Endometrial microvascular endothelial cells (primary cell): ENCODE measurements around the gene JADE2. TPM values are rescaled to one million over a fixed set of nuclear protein-coding genes. Genes with fewer than 3 reads are reported as not detected.
"Not testable (repeated sequence)": the region's sequence is repeated elsewhere in the genome, so short reads cannot be mapped to it uniquely, and the experiment has no call there.

Experiments used
- in situ Hi-C: cut with HindIII; loops from 2 replicates; pipeline ENCODE4 v1.10.0; 2017; ENCODE audit warnings: low sequenced_read_pairs, low pct_unique_long_range_greater_than_20kb; ENCODE audit errors: inconsistent ontology term
- total RNA-seq: library from RNA; depleted of rRNA; stranded (reverse); fragments of >200 nt; gene quantifications from one replicate; pipeline ENCODE4 v1.2.3, GENCODE V29; 2015; ENCODE audit errors: inconsistent ontology term

Gene JADE2
- total RNA-seq, 1 donor from 2014 or later = 24.4 TPM

GRCh38 chr5:134506054-134507039, 19.1 kb upstream of the JADE2 start:
- in situ Hi-C loops = no loop called here

DNA sequence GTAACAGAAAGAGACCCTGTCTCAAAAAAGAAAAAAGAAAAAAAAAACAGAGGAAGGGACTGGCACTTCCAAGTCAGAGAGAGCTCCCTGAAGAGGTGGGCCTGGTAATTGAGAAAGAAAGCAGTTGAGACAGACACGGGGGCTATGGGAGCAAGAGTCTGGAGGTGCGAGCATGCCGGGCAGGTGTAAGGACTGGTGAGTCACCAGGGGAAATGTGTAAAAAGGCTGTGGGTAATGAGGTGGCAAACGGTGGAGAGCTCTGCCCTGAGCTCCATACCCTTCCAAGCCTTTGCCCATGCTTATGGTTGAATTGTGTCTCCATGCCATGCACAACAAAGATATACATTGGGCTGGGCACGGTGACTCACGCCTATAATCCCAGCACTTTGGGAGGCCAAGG, 18.0 kb upstream of the JADE2 start:
- in situ Hi-C loops = no loop called here

DNA sequence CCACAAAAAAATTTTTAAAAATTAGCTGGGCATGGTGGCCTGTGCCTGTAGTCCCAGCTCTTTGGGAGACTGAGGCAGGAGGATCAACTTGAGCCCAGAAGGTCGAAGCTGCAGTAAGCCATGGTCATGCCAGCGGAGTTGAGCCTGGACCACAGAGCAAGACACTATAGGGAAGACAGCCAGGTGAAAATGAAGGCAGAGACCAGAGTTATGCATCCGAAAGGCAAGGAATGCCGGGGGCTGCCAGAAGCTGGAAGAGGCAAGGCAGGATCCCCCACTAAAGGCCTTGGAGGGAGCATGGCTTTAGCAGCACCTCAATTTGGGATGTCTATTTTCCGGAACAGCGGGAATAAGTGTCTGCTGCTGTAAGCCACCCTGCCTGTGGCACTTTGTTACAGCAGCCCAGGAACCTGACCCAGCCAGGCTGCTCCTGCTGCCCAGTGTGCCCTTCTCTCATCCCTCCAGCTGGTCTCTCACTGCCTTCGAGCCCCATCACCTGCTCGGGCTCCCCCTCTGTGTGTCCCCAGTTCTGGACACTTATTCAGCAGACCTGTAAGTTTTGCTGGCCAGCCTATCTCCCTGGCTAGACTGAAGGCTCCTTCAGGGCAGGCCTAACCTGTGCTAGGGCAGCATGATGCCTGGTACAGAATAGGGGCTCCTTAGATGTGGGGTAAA, 16.8 kb upstream of the JADE2 start:
- in situ Hi-C loops = no loop called here

DNA sequence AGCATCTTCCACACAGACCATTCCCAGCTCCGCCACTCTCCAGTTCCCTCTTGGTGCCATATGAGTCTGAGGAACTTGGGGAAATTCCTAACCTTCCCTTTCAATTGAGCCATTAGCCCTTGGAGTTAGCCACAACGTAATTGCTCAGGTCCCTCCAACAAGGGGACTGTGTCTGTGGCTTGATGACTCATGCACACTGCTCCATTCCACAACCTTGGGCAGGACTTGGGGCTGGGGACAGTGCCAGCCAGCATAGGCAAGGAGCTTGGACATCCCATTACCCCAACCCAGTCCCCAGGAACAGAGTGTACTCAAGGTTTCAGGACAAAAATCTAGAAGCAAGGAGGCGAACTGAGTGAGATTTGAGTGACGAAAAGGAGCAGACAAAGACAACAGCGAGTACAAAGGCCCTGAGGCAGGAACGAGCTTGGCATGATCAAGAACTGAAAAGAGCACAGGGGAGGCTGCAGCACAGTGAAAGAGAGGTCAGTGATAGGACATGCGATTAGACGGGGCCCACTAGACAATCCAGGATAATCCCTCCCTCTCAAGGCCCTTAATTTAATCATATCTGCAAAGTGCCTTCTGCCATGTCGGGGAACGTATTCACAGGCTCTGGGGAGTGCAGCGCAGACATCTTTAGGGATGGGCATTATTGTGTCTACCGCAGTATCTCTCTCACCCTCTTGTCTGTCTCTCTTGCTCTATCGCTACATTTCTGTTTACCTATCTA, 16.0 kb upstream of the JADE2 start:
- in situ Hi-C loops = no loop called here

DNA sequence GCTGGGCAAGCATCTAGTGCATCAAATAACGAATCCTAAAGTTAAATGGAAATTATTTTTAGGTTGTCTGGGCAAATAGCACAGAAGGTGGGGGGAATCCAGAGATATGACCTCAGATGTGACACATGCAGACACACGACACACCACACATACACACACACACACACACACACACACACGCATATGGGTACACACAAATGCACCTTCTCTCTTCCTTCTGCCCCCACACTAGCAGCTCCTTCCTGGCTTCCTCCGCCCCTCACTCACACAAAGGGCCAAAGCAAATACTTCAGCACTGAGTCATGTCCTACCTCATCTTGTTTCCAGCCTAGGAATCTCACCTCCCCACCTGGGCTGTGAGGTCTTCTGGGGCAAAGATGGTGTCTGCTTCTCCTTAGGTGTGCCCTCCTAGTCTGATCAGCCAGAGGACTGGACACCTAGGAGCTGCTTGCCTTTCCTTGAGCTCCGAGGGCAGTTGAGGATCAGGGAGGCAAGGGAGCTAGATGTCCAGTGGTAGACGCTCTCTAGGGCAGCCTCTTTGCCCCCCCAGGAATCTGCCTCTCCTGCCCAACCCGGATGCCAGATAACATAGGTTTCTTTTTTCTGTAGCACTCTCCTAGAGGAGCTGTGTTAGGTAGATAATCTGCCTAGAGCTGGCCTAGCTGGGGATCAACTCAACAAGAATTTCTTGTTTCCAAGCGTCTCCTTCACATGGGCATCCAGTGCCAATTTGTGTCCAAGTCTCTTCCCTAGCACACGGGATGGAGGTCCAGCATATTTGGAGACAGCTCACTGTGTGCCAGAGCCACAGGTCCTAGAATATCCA, 14.3 kb upstream of the JADE2 start:
- in situ Hi-C loops = no loop called here

DNA sequence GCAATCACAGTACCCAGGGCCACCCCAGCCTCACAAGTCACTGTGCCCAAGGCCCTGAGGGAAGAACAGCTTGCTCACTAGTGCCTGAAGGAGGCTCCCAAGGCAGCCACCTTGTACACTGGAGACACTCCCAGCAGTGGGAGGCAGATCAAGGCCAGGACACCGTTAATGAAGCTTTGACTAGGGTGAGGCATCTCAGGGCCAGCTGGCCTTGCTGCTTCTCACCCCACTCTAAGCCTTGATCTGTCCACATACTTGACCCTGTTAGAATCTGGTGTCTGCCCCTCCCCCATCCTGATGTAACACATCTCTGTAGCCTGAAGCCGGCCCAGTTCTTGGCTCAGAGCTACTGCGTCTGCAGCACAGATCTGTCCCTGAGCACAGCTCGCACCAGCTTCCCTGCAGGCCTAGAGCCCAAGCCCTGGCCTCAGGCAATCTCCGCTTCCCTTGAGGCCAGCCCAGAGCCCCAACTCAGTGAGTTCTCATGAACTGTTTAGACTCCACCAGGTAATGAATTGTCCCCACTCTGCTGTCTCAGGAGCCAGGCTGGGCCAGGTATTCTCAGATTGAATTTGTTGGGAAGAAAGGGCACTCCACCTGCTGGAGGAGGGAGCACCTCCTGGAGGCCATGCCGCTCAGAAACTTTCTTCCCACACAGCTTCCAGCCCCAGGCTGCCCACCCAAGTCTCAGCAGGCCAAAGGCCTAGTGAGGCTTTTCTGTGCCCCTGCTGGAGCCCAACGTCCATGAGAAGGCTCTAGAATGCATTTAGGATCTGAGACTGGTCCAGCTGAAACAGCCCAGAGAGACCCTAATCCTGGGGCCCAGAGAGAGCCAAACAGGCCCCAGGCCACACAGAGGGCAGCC, 13.4 kb upstream of the JADE2 start:
- in situ Hi-C loops = no loop called here

DNA sequence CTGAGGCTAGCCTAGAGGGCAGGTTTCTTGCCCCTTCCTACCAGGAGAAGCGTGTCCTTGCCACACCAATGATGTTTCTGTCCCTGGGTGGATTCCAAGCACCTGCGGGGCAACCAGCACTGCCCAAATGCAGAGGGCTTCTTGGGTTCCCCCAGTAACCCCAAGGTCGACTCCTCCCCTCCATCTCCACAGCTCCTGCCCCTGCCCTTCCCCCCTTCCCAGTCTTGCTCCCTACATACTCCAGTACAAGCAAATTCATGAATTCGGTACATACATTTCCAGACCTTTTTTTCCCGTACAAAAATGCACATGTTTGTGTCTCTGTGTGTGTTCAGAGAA, 12.8 kb upstream of the JADE2 start:
- in situ Hi-C loops = no loop called here

DNA sequence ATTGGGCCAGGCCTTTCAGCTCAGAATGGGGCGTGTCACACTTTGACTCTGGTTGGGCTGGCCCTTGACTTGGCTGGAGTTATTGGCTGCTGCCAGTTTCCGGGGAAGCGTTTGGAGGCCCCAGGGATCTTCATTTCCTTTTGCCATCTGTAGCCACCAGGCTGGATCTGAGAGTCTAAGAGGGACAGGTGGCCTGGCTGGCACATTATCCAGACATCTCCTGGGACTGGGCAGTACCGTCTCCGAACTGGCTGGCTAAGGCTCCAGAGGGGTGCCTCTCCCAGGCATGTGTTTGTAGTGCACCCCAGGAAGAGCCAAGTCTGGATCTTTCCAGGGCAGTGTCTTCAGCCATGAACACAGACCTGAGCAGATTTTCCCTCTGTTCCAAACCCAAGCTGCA, 9.7 kb upstream of the JADE2 start:
- in situ Hi-C loops = no loop called here

GRCh38 chr5:134516984-134517383, 8.5 kb upstream of the JADE2 start:
- in situ Hi-C loops = not testable (repeated sequence)

- in situ Hi-C loops = no loop called here
Observed at GRCh38 chr5:134517553-134517952, 7.9 kb upstream of the JADE2 start.

DNA sequence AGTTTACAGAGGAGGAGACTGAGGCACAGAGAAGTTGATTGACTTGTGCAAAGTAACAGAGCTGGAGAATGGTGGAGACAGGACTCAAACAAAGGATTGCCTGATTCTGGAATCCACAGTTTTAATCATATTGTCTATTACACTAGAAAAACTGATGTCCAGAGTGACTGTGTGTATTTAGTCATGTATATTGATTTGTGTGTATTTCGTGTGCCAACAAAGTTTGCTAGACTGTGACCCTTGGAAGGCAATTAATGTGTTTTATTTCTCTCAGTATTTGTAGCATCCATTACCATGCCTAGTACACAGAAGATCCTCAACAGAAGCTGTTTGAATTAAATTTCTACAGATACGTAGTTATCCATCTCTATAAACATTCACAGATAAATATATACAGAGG, 5.5 kb upstream of the JADE2 start:
- in situ Hi-C loops = no loop called here

DNA sequence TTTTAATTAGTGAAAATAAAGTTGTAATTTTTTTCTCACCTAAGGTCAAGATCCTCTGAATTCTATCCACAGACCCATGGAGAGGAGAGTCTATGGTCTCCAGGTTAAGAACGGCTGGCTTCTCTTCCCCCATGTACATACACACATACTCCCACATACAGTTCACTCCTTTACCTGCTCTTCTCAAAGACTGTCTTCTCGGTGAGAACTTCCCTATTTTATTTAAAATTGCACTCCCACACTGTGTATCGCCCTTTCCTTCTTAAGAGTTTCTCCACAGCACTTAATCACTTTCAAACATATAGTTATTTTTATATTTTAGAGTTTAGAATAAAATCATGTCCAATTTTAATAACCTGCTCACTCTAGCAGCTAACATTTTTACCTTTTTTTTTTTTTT, 3.6 kb upstream of the JADE2 start:
- in situ Hi-C loops = no loop called here

- in situ Hi-C loops = no loop called here
Observed at GRCh38 chr5:134523543-134524271, 1.8 kb upstream of the JADE2 start.

DNA sequence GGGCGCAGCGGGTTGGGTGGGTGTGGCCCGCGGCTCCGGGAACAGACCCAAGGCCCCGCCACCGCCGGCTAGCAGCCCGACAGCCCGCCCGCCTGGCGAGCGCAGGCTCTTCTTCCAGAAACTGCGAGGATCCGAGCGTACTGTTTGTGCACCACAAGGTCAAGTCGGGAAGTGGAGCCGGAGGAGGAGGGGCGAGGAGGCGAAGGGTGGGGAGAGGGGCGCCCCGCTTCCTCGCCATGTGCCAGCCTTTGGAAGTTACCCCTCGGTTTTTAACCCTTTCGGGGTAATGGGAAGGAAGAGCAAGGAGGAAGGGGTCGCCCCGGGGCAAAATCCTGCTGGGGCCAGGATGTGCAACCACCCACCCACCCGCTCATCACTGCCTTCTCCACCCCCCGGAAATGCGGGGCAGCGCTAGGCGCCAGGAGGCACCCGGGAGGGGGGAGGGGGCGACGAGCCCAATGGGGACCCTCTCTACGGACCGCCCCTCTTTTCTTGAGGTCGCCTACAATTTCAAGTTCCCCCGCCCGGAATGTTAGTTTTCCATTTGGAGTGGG, 1.1 kb upstream of the JADE2 start:
- in situ Hi-C loops = no loop called here

- in situ Hi-C loops = no loop called here
Observed at GRCh38 chr5:134525683-134526482, 413 bp downstream of the JADE2 start.

- in situ Hi-C loops = no loop called here
Observed at GRCh38 chr5:134526483-134527155, 1.1 kb downstream of the JADE2 start.
